ENCODE results near the gene RELL2.

Gene RELL2

DNA sequence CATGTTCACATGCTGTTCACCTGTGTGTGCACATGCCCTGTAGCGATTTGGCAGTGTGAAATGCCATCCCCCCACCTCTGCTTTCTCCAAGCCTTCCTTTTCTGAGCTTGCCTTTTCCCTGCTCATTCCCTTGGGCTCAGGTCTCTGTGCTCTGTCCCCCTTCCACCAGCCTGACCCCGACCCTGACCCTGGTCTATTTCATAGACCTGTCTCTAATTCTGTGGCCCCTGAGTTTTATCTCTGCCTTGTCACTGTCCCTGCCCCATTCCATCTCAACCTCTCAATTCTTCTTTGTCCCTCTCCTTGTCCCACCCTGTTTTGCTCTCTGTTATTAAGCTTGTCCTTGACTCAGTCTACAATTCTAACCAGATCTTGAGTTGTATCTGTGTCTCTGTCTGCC is 44.5 kb downstream of the RELL2 start:
- no peak for DNase-seq

DNA sequence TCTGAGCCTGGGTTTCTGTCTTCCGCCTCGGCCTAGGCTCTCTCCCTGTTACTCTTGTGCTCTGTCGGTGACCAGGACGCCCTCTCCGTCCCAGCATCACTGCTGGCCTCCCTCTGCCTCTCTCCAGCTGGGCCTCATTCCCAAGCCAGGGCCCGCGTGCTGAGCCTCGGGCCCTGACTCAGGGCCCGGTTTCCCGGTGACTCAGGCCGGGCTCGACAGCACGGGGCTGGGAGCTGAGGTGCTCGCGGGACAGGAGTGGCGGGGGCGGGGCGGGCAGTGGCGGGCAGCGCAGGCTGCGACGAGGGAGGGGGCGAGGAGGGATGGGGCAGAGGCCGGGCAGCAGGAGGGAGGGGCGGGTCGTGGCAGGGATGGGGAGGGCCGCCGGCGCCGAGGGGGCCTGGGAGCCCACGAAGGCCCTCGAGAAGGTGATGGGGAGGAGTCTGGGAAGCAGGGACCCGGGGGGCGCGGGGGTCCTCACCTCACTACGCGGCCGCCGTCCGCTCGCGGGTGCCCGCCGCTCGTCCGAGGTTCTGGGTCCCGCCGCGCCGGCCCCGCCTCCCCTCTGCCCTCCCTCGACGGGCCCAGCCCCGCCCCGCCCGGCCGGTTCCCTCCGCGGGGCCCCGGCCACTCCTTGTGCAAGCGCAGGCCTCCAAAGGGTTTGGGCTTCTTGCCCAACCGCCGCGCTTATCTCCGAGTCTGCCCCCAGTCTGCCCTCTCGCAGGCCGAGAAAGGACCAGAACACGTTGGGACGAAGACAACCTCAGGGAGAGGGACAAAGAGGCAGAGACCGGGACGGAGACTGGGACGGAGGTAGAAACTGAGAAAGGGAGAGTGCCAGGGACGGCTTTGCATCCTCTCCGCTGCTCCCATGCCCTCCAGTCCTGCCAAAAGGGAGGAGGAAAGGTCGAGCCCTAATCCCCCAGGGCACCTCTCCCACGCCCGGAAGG is 45.2 kb downstream of the RELL2 start, which contains the start of gene ARAP3:
Gene ARAP3 (minus strand): TSS at position 536 of the 947 bp plus-strand sequence. CDS start 1,744 bp downstream, outside the sequence.
- DNase-seq: no peak

DNA sequence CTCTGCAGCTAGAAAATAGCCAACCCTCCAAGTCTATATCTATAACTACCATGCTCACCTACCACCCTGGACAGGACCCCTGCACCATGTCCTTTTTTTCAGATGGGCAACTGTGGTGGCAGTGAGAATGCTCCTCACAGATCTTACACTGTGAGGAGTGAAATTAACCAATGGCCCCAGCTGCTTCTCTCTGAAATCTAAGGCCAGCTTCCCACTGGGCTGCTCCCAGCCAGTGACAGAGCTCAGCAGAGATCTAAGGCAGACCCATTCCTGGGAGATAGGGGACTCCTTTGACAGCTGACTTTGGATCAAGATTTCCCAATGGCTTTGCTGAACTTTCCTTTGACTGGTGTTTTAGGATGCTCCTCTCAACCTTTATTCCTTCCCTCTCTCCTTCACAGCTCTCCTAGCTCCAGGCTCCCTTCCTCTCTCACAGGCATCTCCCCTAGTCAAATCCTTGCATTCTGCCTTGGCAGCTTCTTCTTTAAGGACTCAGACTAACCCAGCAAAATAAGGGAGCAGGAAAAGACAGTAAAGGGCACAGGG is 46.9 kb downstream of the RELL2 start:
- DNase-seq: no peak

DNA sequence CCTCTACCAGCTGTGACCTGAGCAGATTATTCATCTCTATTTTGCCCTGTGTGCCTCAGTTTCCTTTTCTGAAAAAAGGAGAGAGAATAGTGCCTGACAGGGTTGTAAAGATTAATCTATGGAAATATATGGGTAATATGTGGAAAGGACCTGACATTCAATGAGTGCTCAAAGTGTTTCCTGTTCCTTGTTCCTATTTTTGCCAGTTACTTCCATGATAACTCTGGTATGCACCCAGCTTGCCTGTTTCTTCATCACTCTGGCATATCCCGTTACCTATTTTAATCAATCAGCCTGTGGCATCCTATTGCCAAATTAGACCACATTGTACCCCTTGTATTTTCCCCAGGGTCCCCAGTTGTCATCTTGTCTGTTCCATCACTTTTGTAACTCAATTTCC is 48.8 kb downstream of the RELL2 start:
- no peak for DNase-seq

DNA sequence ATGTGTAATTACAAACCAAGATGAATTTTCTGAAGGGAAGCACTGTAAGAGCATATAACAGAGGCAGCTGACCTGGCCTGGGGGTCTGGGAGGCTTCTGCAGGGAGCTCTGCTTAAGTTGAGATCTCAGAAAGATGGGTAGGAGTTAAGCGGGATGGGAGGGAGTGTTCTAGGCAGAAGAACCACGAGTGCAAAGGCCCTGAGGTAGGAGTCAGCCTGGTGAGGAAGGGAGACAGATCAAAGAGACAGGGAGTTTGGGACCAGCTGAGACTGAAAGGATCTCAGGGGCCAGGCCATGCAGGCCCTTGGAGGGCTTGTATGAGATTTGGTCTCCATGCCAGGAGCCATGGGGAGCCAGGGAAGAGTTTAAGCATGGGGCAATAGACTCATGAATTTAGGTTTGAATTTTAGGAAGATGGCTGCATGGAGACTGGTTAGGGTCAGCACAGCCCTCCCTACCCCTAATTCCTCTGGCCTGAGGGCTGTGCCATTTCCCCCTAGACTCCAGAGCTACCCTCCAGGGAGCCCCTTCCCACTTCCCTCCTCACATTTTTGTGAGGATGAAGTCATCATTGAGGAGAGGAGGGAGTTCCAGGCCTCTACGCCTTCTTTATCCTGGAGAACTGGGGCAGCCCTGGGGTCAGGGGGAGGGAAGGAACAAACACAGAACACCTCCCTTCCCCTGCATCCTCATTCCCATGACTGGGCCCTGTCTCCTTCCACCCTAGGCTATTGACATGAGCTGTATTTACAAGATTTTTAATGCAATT is 50.0 kb downstream of the RELL2 start:
- no peak for DNase-seq
